ENCODE measurements around the gene ACTRT2.

The ACTRT2 gene

GRCh38 chr1:3021233-3021671, at the start of gene ACTRT2:
Gene ACTRT2, plus strand, starts transcription at chr1:3021467. Its CDS starts 220 bp downstream, at chr1:3021687.
- DNase-seq = no peak

- DNase-seq = no peak
Observed at GRCh38 chr1:2971609-2972008, 49.7 kb upstream of the ACTRT2 start.

DNA sequence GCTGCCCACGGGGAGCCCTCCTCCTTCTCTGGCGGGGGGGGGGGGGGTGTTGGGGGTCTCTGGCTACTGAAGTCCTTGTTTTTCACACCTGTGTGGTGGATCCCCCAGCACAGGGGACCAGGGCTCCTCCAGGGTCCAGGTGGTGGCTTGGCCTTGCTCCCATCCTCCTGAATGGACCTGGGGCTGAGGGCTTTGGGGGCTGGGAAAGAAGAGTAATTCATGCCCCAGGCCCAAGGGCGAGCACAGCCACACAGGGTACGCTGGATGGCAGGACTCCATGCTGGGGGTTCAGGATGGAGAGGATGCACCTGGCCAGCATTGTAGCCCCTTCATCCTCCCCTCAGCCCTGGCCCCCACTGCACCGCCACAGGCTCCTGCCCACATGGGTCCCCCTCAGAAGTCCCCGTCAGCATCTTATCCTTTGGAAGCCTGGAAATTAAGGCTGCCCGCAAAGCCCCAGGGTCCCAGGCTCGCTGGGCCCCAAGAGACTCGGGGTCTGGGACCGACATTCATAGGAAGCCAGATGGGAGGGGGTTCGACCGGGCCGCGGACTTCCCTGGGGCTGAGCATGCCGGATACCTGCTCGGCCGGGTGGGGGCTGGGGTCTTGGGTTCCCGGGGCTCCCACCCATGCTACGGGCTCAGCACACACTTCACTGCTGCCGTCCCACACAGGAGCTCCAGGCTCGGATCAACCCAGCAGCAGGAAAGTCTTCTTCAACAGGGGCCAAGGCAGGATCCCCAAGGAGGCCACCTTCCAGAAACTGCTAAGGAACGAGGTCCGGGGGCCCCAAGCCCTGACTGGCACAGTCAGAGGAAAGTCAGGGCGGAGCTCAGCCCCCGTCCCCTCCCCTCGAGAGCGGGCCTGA, 49.0 kb upstream of the ACTRT2 start:
- no peak for DNase-seq

DNA sequence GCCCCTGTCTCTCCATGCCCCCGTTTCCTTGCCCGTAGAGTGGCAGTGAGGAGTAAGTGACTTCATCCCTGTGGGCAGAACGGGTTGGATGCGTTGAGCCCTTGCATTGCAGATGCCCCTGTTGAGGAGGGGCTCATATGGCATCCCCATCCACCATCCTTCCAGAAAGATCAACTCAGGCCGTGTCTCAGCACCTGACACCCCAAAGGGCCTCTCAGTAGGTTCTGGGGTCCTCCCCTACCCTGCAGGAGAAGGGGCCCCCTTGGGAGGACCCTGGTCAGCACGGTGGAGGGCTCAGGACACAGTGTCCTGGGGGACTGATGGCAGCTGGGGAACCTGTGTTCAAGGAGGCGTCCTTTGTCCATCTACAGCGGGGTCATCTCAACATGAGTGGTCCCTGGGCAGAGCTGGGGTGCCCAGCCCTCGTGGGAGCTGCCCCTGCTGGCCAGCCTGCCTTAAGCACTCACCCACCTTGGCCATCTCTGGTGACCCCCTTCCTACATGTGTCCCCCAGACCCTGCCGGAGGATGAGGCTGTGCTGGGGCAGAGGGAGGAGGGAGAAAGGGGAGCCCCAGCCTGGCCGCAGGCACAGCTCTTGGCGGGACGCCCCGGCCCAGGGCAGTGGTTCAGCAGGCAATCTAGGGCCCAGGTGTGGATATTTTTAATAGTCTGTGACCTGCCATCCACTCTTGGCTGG, 48.2 kb upstream of the ACTRT2 start:
- no peak for DNase-seq

- no peak for DNase-seq
Observed at GRCh38 chr1:2973601-2974593, 47.4 kb upstream of the ACTRT2 start.

DNA sequence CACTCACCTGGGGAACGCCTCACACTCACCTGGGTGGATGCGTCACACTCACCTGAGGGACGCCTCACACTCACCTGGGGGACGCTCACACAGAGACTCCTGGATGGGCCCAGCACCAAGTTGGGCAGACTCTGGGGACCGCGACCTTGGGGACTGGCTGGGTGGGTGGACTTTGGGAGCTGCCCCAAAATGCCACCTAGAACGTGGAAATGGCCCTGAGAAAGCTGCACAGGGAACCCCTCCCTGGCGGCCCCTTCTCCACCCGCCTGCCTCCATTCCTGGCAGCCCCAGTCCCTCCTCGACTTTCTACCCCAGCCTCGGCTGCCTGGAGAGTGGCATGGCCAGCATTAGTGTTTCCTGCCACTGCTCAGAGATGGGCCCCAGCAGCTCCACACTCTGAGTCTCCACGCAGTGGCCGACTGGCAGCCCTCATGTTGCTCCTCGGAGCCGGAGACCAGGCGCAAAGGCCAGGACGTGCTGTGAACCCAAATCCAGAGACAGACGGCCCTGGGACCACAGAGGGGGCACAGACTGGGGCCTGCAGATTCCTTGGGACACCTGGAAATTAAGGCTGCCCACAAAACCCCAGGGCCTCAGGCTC, 46.5 kb upstream of the ACTRT2 start:
- no peak for DNase-seq

DNA sequence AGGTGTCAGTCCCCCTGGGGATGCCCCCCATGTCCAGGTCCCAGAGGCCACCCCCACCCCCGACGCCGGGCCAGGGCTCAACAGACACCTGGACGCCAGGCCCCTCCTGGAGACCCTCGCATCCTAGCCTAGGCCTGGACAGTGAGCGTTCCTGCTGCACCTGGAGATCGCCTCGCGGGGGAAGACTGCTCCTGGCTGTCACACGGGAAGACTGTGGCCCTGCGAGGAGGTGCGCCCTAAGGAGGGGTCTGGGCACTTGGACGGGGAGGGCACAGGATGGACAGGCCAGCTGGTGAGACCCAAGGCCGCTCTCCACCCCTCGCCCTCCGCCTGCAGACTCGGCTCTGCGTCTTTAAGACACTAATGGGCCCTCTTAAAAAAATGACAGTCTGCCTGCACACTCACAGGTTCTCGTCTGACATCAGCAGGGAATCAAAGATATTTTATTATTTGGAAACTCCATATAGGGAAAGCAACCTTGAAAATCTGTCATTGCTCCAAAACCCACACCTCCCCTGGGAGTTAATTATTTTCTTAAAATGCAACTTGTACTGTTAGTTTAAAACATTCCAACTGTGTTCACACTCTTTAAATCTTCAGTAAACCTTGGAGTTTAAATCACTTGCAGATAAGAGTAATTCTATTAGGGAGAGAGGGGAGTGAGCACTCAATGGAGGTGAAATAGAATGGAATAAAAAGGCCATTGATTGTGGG, 45.6 kb upstream of the ACTRT2 start:
- no peak for DNase-seq

DNA sequence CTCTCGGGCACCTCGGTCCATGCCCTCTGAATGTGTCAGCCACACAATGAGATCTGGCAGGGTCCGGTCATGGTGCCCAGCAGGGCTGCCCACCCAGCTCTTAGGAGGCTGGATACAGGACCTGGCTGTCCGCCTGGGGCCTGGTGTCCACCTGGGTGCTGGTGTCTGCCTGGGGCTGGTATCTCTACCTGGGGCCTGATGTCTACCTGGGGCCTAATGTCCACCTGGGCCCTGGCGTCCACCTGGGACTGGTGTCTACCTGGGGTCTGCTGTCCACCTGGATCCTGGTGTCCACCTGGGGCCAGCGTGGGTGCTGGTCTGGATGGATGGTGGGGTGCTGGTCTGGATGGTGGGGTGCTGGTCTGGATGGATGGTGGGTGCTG, 45.1 kb upstream of the ACTRT2 start:
- no peak for DNase-seq

- no peak for DNase-seq
Observed at GRCh38 chr1:2977886-2978611, 43.2 kb upstream of the ACTRT2 start.

DNA sequence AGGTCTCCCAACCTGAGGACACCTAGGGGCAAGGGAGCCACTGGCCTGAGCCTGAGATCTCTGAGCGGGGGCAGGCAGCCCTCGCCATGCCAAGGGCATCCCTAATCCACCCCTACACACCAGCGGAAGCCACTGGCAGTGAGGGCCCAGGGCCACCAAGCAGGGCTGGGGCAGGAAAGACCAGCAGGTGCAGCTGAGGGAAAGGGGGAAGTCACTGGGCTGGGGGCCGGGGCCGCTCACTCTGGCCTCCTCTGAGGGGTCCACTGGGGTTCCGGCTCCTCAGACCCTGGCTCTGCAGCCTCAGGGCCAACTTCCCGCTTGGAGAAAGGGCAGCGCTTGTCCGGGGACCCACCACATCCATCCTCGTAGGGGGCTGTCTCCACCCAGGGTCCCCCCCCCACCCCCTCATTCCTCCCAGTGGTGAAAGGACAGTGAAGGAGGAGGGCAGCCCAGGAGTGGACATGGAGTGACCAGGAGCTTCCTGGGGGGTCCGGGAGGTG, 42.5 kb upstream of the ACTRT2 start:
- DNase-seq = no peak

DNA sequence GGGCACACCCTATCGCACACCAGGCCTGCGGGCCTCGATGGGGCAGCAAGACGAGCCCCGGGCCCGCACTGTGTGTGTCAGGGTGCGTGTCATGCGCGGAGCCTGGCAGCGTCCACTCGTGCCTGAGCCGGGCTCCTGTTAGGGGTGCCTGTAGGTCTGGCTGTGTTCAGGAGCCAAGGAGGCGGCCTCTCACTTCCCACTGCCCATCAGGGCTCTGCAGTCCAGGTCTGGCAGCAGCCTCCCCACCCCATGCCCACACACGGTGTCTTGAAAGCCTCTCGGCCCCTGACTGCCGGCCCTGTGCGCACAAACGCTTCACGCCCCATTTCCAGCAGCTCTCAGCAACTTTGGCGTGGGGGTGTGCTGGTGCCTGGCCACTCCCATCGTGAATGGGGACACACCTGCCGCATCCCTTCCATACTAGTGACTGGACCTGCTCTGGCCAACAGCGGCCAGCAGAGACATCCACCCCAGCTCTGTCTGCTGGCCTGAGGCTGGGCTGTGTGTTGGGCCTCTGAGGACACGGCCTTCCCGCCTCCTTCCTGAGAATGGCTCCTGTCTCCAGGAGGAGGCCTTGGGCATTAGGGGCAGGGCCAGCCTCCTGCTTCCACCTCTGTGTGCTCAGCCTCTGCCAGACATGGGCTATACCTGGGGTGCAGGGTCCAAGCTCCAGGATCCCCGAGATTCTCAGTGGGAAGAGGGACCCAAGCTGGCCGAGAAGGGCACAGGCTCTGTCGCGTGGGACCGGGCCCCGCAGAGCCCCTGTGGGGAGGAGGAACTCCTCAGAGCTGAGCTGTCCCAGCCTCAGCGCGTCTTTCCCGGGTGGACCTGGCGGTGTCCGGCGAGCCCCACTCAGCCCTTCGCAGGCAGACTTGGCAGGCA, 41.8 kb upstream of the ACTRT2 start:
- no peak for DNase-seq

- DNase-seq = no peak
Observed at GRCh38 chr1:2980073-2980791, 41.0 kb upstream of the ACTRT2 start.

DNA sequence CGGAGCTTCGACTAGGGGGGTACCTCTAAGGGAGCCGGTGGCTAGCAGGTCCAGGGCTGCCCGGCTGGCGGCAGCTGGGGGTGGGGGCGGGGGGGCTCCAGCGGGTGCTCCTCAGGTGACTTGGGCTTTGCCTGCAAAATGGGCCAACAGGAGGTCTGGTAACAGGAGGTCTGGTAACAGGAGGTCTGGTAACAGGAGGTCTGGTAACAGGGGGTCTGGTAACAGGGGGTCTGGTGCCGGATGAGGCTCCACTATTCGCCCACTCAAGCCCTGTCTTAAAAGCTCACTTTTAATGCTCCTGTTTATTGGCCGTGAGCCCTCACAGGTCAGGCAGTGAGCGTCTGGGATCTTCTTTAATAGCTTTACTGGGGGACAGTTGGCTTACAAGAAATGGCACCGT, 40.4 kb upstream of the ACTRT2 start:
- no peak for DNase-seq

DNA sequence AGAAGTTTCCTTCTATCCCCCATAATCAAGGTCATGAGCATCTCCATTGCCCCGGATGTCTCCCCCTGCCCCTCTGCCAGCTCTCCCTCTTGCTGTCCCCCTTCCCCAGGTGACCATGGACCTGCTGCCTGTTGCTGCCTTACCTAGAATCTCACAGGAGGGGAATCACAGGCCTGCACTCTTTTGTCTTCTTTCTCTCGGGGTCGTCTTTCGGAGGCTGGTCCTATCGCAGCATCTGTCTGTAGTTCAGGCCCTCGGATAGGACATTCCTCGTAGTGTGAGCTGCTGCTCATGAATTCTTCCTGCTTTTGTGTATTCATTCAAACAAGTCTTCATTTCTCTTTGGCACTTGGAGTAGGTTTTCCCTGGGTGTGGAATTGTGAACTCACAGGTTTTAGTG, 39.9 kb upstream of the ACTRT2 start:
- DNase-seq = no peak

- DNase-seq = no peak
Observed at GRCh38 chr1:2981981-2982614, 39.2 kb upstream of the ACTRT2 start.

- DNase-seq = no peak
Observed at GRCh38 chr1:2982615-2983318, 38.5 kb upstream of the ACTRT2 start.

- DNase-seq = no peak
Observed at GRCh38 chr1:2983319-2983705, 38.0 kb upstream of the ACTRT2 start.
